ENCODE results near the gene TICAM1. TPM values are rescaled to one million over a fixed set of nuclear protein-coding genes. Genes with fewer than 3 reads are reported as not detected.
A peak's percentile ranks its signal among the peaks of the same experiment; 100 is the strongest.
"Not testable (repeated sequence)": the region's sequence is repeated elsewhere in the genome, so short reads cannot be mapped to it uniquely, and the experiment has no call there.

The TICAM1 gene
- total and polyA plus RNA-seq, 7 donors = 7.4 to 17.0 (median 11.4) TPM

GRCh38 chr19:4806384-4806783 is 25.1 kb downstream of the TICAM1 start:
- ATAC-seq (no peak), DNase-seq (no peak)
- H3K4me1 ChIP-seq = peaks cover 13% of the 10 kb centered on the region
- 63 to 81% (median 76%) methylated on average over 6 of the region's 6 CpGs for WGBS, 3 donors
- H3K36me3 ChIP-seq (ENCODE audit: insufficient read depth in 1 of 2, low read depth in 1 of 2) = no peaks in the 10 kb centered on the region
- no peak for TF ChIP-seq CTCF (IDR thresholded peaks at IDR 0.05)
- H3K4me3 ChIP-seq = no peak overlapping the region
- no peaks in the 10 kb centered on the region for H3K9me3 ChIP-seq
- intact Hi-C loops (cut with DNase I) = no loop called here
- no peaks in the 10 kb centered on the region for H3K27me3 ChIP-seq (ENCODE audit: insufficient read depth in 3 of 3, low read length in 2 of 3)
- H3K27ac ChIP-seq = no peak overlapping the region

- ATAC-seq; H3K36me3 ChIP-seq (ENCODE audit: insufficient read depth in 1 of 2, low read depth in 1 of 2); H3K27me3 ChIP-seq (ENCODE audit: insufficient read depth in 3 of 3, low read length in 2 of 3); H3K27ac ChIP-seq; H3K4me3 ChIP-seq; DNase-seq; H3K9me3 ChIP-seq; intact Hi-C loops (cut with DNase I): not testable (repeated sequence)
- 86 to 94% (median 90%) methylated on average over 6 of the region's 6 CpGs for WGBS, 3 donors
- peaks cover 20% of the 10 kb centered on the region for H3K4me1 ChIP-seq
Measured at GRCh38 chr19:4805140-4805539, 26.4 kb downstream of the TICAM1 start.

GRCh38 chr19:4803736-4804695 is 27.5 kb downstream of the TICAM1 start:
- Histone ChIP-seq H3K9me3 (no peaks in the 10 kb centered on the region), H3K27me3 (ENCODE audit: insufficient read depth in 3 of 3, low read length in 2 of 3) (no peaks in the 10 kb centered on the region), H3K4me3 (no peak overlapping the region), H3K4me1 (peaks cover 20% of the 10 kb centered on the region), H3K27ac (peak overlapping the region; percentile 88), H3K36me3 (ENCODE audit: insufficient read depth in 1 of 2, low read depth in 1 of 2) (no peaks in the 10 kb centered on the region)
- 44 to 63% (median 44%) methylated on average over 26 to 33 of the region's 33 CpGs for WGBS, 3 donors
- TF ChIP-seq CTCF (IDR thresholded peaks at IDR 0.05) = peak; percentile 73
- intact Hi-C loops (cut with DNase I) = loop anchor here (1.0 kb wide), 2 partner anchors 71 to 72 kb away; no protein-coding TSS in a partner anchor
- DNase-seq = peak; percentile 60 to 84
- peak; percentile 46 to 56 (median 49) for ATAC-seq

GRCh38 chr19:4802711-4803110 is 28.8 kb downstream of the TICAM1 start:
- no peaks in the 10 kb centered on the region for H3K27me3 ChIP-seq (ENCODE audit: insufficient read depth in 3 of 3, low read length in 2 of 3)
- peak; percentile 29 to 69 (median 48) for ATAC-seq
- no peak overlapping the region for H3K4me3 ChIP-seq
- no peaks in the 10 kb centered on the region for H3K9me3 ChIP-seq
- WGBS, 3 donors = 25 to 30% (median 29%) methylated on average over 7 of the region's 7 CpGs
- no peak for TF ChIP-seq CTCF (IDR thresholded peaks at IDR 0.05)
- no peaks in the 10 kb centered on the region for H3K36me3 ChIP-seq (ENCODE audit: insufficient read depth in 1 of 2, low read depth in 1 of 2)
- peaks cover 20% of the 10 kb centered on the region for H3K4me1 ChIP-seq
- DNase-seq = peak; percentile 44 to 85
- intact Hi-C loops (cut with DNase I) = no loop called here
- peak overlapping the region; percentile 88 for H3K27ac ChIP-seq

- intact Hi-C loops (cut with DNase I) = no loop called here
- Histone ChIP-seq H3K27me3 (ENCODE audit: insufficient read depth in 3 of 3, low read length in 2 of 3) (no peaks in the 10 kb centered on the region), H3K27ac (peak overlapping the region; percentile 88), H3K4me3 (peak overlapping the region; percentile 31), H3K4me1 (peaks cover 27% of the 10 kb centered on the region), H3K9me3 (no peaks in the 10 kb centered on the region), H3K36me3 (ENCODE audit: insufficient read depth in 1 of 2, low read depth in 1 of 2) (peaks cover 0 to 6% of the 10 kb centered on the region in 2 donors)
- WGBS, 3 donors = 44 to 62% (median 48%) methylated on average over 3 of the region's 3 CpGs
- ATAC-seq (no peak), DNase-seq (no peak)
- TF ChIP-seq CTCF (IDR thresholded peaks at IDR 0.05) = no peak
Measured at GRCh38 chr19:4801085-4801619, 30.4 kb downstream of the TICAM1 start.
